Kidney (tissue), 14 donors: Measurements from ENCODE around the gene ADRA2A. TPM values are rescaled to one million over a fixed set of nuclear protein-coding genes. Genes with fewer than 3 reads are reported as not detected.

Experiments
- DNase-seq, 5 donors: peaks; one replicate each; pipeline ENCODE4 v3.0.0-alpha.2; 2013 to 2020
- FAIRE-seq: peaks from 2 replicates; lab custom pipeline; 2012; peaks lifted over from hg19 to GRCh38; lab: Jason Lieb, UNC
- H3K27ac ChIP-seq, 2 donors: one replicate each; pipeline ENCODE4 v1.7.0; 2013; ENCODE audit warnings: low read depth in 2 of 2, low read length in 2 of 2, inconsistent platforms in 1 of 2
- H3K27me3 ChIP-seq: one replicate; pipeline ENCODE4 v1.7.1; 2013; ENCODE audit warnings: low read length, inconsistent platforms; ENCODE audit not compliant: control insufficient read depth, insufficient read depth
- H3K36me3 ChIP-seq, 3 donors: one replicate each; pipeline versions ENCODE4 v1.7.0 to v1.7.1; 2013; ENCODE audit warnings: low read length in 3 of 3, control low read depth in 1 of 3, inconsistent platforms in 1 of 3; ENCODE audit not compliant: insufficient read depth in 3 of 3, control insufficient read depth in 2 of 3
- H3K4me1 ChIP-seq, 3 donors: one replicate each; pipeline versions ENCODE4 v1.7.0 to v1.7.1; 2013; ENCODE audit warnings: low read length in 3 of 3, inconsistent platforms in 1 of 3, low read depth in 1 of 3; ENCODE audit not compliant: control insufficient read depth in 2 of 3, insufficient read depth in 2 of 3
- H3K4me3 ChIP-seq, 3 donors: one replicate each; pipeline versions ENCODE4 v1.7.0 to v1.8.1; 2013; ENCODE audit warnings: low read length in 3 of 3, control low read depth in 1 of 3, inconsistent platforms in 1 of 3
- H3K9ac ChIP-seq, 3 donors: one replicate each; pipeline versions ENCODE4 v1.7.0 to v1.7.1; 2013; ENCODE audit warnings: low read length in 3 of 3, control low read depth in 1 of 3, inconsistent platforms in 1 of 3
- H3K9me3 ChIP-seq, 3 donors: one replicate each; pipeline versions ENCODE4 v1.7.0 to v1.7.1; 2013; ENCODE audit warnings: low read length in 3 of 3, control low read depth in 1 of 3, inconsistent platforms in 1 of 3; ENCODE audit not compliant: control insufficient read depth in 2 of 3, insufficient read depth in 1 of 3
- intact Hi-C: fragments of 100-400 bp; cut with DNase I; formaldehyde crosslinking; loops from one replicate; pipeline ENCODE4 v1.11.1; 2022
- polyA plus RNA-seq: library from polyadenylated mRNA; stranded (reverse); fragments of 350-450 nt; fragmentation: Illumina TruSeq; extraction: RNeasy Lipid Tissue Mini Kit (QIAGEN cat#74804); gene quantifications from one replicate; pipeline ENCODE4 v1.2.3, GENCODE V29; 2014; ENCODE audit warnings: low read depth, low replicate concordance; ENCODE audit not compliant: insufficient read depth
- total RNA-seq: library from RNA; stranded (reverse); fragmentation: NEBNext Ultra II Directional; extraction: Animal tissue kit (Norgen Biotek cat#: 25700); gene quantifications from one replicate; pipeline ENCODE4 v1.2.1, GENCODE V29; 2021
- TF ChIP-seq, protein P1 (sequence below): IDR thresholded peaks from 3 replicates; pipeline ENCODE4 v1.5.1; 2012; ENCODE audit warnings: mild to moderate bottlenecking, moderate library complexity, borderline replicate concordance; ENCODE audit not compliant: insufficient read depth; ENCODE audit errors: extremely low read depth
- donor health status: control.
- donor health status: control.
- donor health status: control.
- donor health status: control.
- donor health status: control.
- donor health status: DM: yes; HTN: yes; CAD: no.
- donor health status: Normal renal cell carcinoma (clear cell type).

Gene ADRA2A
- total and polyA plus RNA-seq, 2 donors from 2014 or later = 1.2 to 7.8 TPM

DNA sequence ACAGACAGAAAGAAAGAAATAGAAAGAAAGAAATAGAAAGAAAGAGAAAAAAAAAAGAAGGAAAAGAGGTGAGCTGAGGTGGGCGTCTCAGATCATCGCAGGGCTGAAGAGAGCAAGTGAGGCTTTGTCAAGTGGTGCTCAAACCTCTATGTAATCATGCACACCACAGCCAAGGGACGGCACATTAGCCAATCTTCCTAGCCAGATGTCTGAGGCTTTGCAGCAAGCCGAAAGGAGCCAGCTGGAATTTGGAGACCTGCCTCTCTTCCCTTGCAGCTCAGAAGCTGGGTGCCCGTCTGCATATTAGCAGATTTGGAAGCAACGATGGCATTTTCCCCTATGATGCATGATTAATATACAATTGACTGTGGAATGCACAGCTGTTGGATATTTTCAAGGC lies 52.5 kb downstream of the ADRA2A start:
- no peaks in the 10 kb centered on the region for H3K27me3 ChIP-seq
- FAIRE-seq = no peak
- H3K27ac ChIP-seq = no peak overlapping the region
- no peaks in the 10 kb centered on the region for H3K36me3 ChIP-seq
- no peaks in the 10 kb centered on the region for H3K9me3 ChIP-seq
- no peak overlapping the region for H3K9ac ChIP-seq
- DNase-seq = no peak
- no peak overlapping the region for H3K4me3 ChIP-seq
- H3K4me1 ChIP-seq = no peaks in the 10 kb centered on the region
- TF ChIP-seq, protein P1, sequence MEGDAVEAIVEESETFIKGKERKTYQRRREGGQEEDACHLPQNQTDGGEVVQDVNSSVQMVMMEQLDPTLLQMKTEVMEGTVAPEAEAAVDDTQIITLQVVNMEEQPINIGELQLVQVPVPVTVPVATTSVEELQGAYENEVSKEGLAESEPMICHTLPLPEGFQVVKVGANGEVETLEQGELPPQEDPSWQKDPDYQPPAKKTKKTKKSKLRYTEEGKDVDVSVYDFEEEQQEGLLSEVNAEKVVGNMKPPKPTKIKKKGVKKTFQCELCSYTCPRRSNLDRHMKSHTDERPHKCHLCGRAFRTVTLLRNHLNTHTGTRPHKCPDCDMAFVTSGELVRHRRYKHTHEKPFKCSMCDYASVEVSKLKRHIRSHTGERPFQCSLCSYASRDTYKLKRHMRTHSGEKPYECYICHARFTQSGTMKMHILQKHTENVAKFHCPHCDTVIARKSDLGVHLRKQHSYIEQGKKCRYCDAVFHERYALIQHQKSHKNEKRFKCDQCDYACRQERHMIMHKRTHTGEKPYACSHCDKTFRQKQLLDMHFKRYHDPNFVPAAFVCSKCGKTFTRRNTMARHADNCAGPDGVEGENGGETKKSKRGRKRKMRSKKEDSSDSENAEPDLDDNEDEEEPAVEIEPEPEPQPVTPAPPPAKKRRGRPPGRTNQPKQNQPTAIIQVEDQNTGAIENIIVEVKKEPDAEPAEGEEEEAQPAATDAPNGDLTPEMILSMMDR = no peak
- intact Hi-C loops = no loop called here

DNA sequence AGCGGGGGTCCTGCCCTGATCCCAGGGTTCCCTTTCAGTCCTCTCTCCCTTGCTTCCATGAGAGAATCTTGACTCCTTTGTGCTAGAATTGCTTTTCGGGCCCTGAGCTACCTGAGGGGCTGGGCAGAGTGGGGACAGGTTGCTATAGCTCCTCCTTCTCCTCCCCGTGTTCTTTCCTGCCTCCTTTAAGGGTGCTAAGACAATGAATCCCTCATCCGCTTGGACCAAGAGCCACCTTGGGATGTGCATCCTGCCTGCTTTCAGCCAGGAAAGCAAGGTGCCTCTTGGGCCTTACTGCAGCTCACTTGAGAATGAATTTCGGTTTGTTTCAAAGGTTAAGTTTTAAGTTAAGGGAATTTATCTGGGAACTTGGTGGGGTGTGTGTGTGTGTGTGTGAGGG lies 53.6 kb downstream of the ADRA2A start:
- FAIRE-seq = no peak
- TF ChIP-seq, protein P1 = no peak

More for the DNA sequence above, 53.6 kb downstream of the ADRA2A start:
- no peak for DNase-seq
- intact Hi-C loops = no loop called here
- Histone ChIP-seq H3K36me3 (no peaks in the 10 kb centered on the region), H3K9ac (no peak overlapping the region), H3K27me3 (no peaks in the 10 kb centered on the region), H3K9me3 (no peaks in the 10 kb centered on the region), H3K4me1 (no peaks in the 10 kb centered on the region), H3K27ac (no peak overlapping the region), H3K4me3 (no peak overlapping the region)

Other genes starting within 250 kb of the ADRA2A start
- 75.9 TPM for gene PDCD4, start 205.1 kb upstream of the ADRA2A start, total RNA-seq
- 57.7 TPM for gene PDCD4, start 205.1 kb upstream of the ADRA2A start, polyA plus RNA-seq
- 34.8 TPM for gene BBIP1, start 157.8 kb upstream of the ADRA2A start, total RNA-seq
- gene BBIP1, start 157.8 kb upstream of the ADRA2A start, polyA plus RNA-seq = 36.1 TPM
- 66.8 TPM for gene SHOC2, start 157.4 kb upstream of the ADRA2A start, total RNA-seq
- 18.0 TPM for gene SHOC2, start 157.4 kb upstream of the ADRA2A start, polyA plus RNA-seq